IMR-90 (cell line): ENCODE measurements around the gene LGMN.

ENCODE experiments used
- CEBPB ChIP-seq: IDR thresholded peaks from 2 replicates; pipeline ENCODE4 v1.6.1; 2012; ENCODE audit warnings: low read depth, low read length, improper control_type of control experiment
- CHD1 ChIP-seq: IDR thresholded peaks from 2 replicates; pipeline ENCODE4 v1.6.1; 2012; ENCODE audit warnings: low read depth, low read length, improper control_type of control experiment
- CTCF ChIP-seq: conservative IDR thresholded peaks from 2 replicates; pipeline ENCODE4 v1.5.1; 2012; ENCODE audit warnings: mild to moderate bottlenecking, low read depth, low read length, improper control_type of control experiment
- FOS ChIP-seq: fragments of 150-350 bp; IDR thresholded peaks from 2 replicates; pipeline ENCODE4 v1.6.1; 2016; ENCODE audit warnings: low read depth, low read length
- MAFK ChIP-seq: IDR thresholded peaks from 2 replicates; pipeline ENCODE4 v1.6.1; 2012; ENCODE audit warnings: low read depth, low read length, improper control_type of control experiment
- MAZ ChIP-seq: IDR thresholded peaks from 2 replicates; pipeline ENCODE4 v1.6.1; 2012; ENCODE audit warnings: low read depth, mild to moderate bottlenecking, low read length, improper control_type of control experiment, moderate library complexity, borderline replicate concordance
- POLR2A ChIP-seq: IDR thresholded peaks from 2 replicates; pipeline ENCODE4 v1.6.1; 2012; ENCODE audit warnings: mild to moderate bottlenecking, low read depth, low read length
- RAD21 ChIP-seq: IDR thresholded peaks from 2 replicates; pipeline ENCODE4 v1.6.1; 2012; ENCODE audit warnings: low read length, improper control_type of control experiment
- RFX5 ChIP-seq: IDR thresholded peaks from 2 replicates; pipeline ENCODE4 v1.8.0; 2012; ENCODE audit warnings: low read depth, mild to moderate bottlenecking, low read length, moderate library complexity
- SMC3 ChIP-seq: fragments of 150-350 bp; IDR thresholded peaks from 2 replicates; pipeline ENCODE4 v1.6.1; 2016; ENCODE audit warnings: low read depth, mild to moderate bottlenecking, antibody characterized with exemption, low read length, moderate library complexity
- TF ChIP-seq, protein P1 (sequence below): fragments of 150-350 bp; IDR thresholded peaks from 2 replicates; pipeline ENCODE4 v1.6.1; 2017; ENCODE audit warnings: mild to moderate bottlenecking, antibody characterized with exemption, low read length, low read depth

- TF ChIP-seq CTCF: no peak
- TF ChIP-seq POLR2A: no peak
- no peak for TF ChIP-seq RFX5
- TF ChIP-seq MAFK: no peak
- no peak for TF ChIP-seq CHD1
- TF ChIP-seq MAZ: no peak
- no peak for TF ChIP-seq FOS
- TF ChIP-seq, protein P1, sequence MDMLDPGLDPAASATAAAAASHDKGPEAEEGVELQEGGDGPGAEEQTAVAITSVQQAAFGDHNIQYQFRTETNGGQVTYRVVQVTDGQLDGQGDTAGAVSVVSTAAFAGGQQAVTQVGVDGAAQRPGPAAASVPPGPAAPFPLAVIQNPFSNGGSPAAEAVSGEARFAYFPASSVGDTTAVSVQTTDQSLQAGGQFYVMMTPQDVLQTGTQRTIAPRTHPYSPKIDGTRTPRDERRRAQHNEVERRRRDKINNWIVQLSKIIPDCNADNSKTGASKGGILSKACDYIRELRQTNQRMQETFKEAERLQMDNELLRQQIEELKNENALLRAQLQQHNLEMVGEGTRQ: no peak
- no peak for TF ChIP-seq SMC3
- no peak for TF ChIP-seq RAD21
- TF ChIP-seq CEBPB: no peak
These were observed 87.9 kb downstream of the LGMN start for GRCh38 chr14:92660571-92660970.
